GM10248 (cell line): ENCODE results near the gene BMAL2.

Experiments used
- CTCF ChIA-PET: fragments of 300-600 bp; sonication (Branson Sonifier 250); formaldehyde crosslinking; extraction: SDS; loops from one replicate; lab custom pipeline; 2021; ENCODE audit warnings: antibody characterized with exemption; lab: Yijun Ruan, JAX
- POLR2A ChIA-PET: fragments of 350-650 bp; sonication (Branson Sonifier 250); formaldehyde crosslinking; extraction: SDS; loops from one replicate; lab custom pipeline; 2020; ENCODE audit warnings: antibody characterized with exemption; lab: Yijun Ruan, JAX
- DNase-seq: peaks from one replicate; pipeline ENCODE4 v3.0.0; 2012; ENCODE audit errors: extremely low spot score
- CTCF ChIP-seq: IDR thresholded peaks from 2 replicates; pipeline ENCODE4 v1.5.1; 2012; ENCODE audit warnings: mild to moderate bottlenecking, low read depth; ENCODE audit errors: extremely low read depth, missing control alignments, control extremely low read depth

The BMAL2 gene

GRCh38 chr12:27335364-27336281 lies 3.0 kb downstream of the BMAL2 start:
- TF ChIP-seq CTCF = no peak
- POLR2A ChIA-PET = no interaction called here
- CTCF ChIA-PET = interaction anchor here (1.2 to 1.7 kb wide), 3 partner anchors 38 to 369 kb away, joined by 3 to 4 read pairs (median 4); no protein-coding TSS in a partner anchor
- no peak for DNase-seq

- POLR2A ChIA-PET = interaction anchor here (0.7 kb wide), 1 partner anchor 157 kb away, joined by 3 read pairs; no protein-coding TSS in a partner anchor
- no peak for DNase-seq
- CTCF ChIA-PET = interaction anchor here (1.7 kb wide), 1 partner anchor 39 kb away, joined by 4 read pairs; no protein-coding TSS in a partner anchor
Observed at GRCh38 chr12:27336282-27336653, 3.6 kb downstream of the BMAL2 start.

GRCh38 chr12:27337376-27337775 lies 4.7 kb downstream of the BMAL2 start:
- POLR2A ChIA-PET = no interaction called here
- no peak for DNase-seq
- CTCF ChIA-PET = interaction anchor here (0.7 to 2.0 kb wide), 5 partner anchors 12 to 54 kb away, joined by 3 to 6 read pairs (median 4); no protein-coding TSS in a partner anchor
- TF ChIP-seq CTCF = no peak

More at GRCh38 chr12:27336282-27336653, 3.6 kb downstream of the BMAL2 start:
- TF ChIP-seq CTCF = no peak

GRCh38 chr12:27338473-27338872 lies 5.8 kb downstream of the BMAL2 start:
- POLR2A ChIA-PET = no interaction called here
- DNase-seq = no peak
- TF ChIP-seq CTCF = no peak
- CTCF ChIA-PET = interaction anchor here (1.1 to 2.0 kb wide), 5 partner anchors 11 to 53 kb away, joined by 3 to 6 read pairs (median 4); no protein-coding TSS in a partner anchor

- ChIA-PET POLR2A (no interaction called here), CTCF (interaction anchor here (1.7 kb wide), 1 partner anchor 11 kb away, joined by 4 read pairs; no protein-coding TSS in a partner anchor)
- DNase-seq = no peak
- no peak for TF ChIP-seq CTCF
Observed at GRCh38 chr12:27340971-27341370, 8.3 kb downstream of the BMAL2 start.

GRCh38 chr12:27342536-27342935 lies 9.9 kb downstream of the BMAL2 start:
- DNase-seq = no peak
- no peak for TF ChIP-seq CTCF
- ChIA-PET POLR2A (no interaction called here), CTCF (interaction anchor here (1.3 to 2.0 kb wide), 4 partner anchors 9 to 328 kb away, joined by 4 to 8 read pairs (median 4); no protein-coding TSS in a partner anchor)
